Testis (tissue), 2 donors: ENCODE measurements around the gene RBBP8.

Experiments
- POLR2A ChIP-seq: fragments of 450-650 bp; IDR thresholded peaks from one replicate; pipeline ENCODE4 v1.6.1; 2017; ENCODE audit warnings: antibody characterized with exemption, mild to moderate bottlenecking, moderate library complexity
- TF ChIP-seq, protein P1 (sequence below), 3 experiments: fragments of 450-650 bp in 2 of 3; fragments of 200-600 bp in 1 of 3; sonication (generic) in 1 of 3; IDR thresholded peaks; one replicate each; pipeline ENCODE4 v1.5.1; 2016 to 2019; ENCODE audit warnings: antibody characterized with exemption in 3 of 3, mild to moderate bottlenecking in 2 of 3, moderate library complexity in 1 of 3

DNA sequence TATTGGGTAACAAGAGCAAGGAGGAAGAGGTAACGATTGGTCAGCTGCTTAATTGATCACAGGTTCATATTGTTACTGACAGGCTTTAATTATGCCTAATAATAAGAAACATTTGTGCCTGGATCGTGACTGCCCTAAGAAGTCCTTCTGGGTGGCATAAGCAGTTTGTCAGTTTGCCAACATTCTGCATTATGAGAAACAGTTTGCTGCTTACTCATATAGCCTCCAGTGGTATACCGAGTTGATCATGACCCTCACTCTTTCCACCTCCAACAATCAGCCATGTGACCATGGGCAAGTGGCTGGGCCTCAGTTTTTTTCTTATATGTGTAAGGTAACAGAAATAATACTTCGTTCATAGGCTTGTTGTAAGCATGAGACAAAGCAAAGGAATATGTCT, 105.6 kb downstream of the RBBP8 start:
- TF ChIP-seq, protein P1, sequence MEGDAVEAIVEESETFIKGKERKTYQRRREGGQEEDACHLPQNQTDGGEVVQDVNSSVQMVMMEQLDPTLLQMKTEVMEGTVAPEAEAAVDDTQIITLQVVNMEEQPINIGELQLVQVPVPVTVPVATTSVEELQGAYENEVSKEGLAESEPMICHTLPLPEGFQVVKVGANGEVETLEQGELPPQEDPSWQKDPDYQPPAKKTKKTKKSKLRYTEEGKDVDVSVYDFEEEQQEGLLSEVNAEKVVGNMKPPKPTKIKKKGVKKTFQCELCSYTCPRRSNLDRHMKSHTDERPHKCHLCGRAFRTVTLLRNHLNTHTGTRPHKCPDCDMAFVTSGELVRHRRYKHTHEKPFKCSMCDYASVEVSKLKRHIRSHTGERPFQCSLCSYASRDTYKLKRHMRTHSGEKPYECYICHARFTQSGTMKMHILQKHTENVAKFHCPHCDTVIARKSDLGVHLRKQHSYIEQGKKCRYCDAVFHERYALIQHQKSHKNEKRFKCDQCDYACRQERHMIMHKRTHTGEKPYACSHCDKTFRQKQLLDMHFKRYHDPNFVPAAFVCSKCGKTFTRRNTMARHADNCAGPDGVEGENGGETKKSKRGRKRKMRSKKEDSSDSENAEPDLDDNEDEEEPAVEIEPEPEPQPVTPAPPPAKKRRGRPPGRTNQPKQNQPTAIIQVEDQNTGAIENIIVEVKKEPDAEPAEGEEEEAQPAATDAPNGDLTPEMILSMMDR (IDR thresholded peaks at IDR 0.05) = no peak
- no peak for TF ChIP-seq POLR2A
